Stimulated activated CD4-positive, alpha-beta T cell treated with anti-CD3 and anti-CD28 coated beads, Interleukin-15, amount 100 ng/mL, for 24 hours (primary cell): ENCODE data around the gene LGALS3BP.
"Not testable (repeated sequence)": the region's sequence is repeated elsewhere in the genome, so short reads cannot be mapped to it uniquely, and the experiment has no call there.

Experiments
- DNase-seq: peaks from one replicate; pipeline ENCODE4 v3.0.0-alpha.2; 2020

LGALS3BP gene, protein sequence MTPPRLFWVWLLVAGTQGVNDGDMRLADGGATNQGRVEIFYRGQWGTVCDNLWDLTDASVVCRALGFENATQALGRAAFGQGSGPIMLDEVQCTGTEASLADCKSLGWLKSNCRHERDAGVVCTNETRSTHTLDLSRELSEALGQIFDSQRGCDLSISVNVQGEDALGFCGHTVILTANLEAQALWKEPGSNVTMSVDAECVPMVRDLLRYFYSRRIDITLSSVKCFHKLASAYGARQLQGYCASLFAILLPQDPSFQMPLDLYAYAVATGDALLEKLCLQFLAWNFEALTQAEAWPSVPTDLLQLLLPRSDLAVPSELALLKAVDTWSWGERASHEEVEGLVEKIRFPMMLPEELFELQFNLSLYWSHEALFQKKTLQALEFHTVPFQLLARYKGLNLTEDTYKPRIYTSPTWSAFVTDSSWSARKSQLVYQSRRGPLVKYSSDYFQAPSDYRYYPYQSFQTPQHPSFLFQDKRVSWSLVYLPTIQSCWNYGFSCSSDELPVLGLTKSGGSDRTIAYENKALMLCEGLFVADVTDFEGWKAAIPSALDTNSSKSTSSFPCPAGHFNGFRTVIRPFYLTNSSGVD

DNA sequence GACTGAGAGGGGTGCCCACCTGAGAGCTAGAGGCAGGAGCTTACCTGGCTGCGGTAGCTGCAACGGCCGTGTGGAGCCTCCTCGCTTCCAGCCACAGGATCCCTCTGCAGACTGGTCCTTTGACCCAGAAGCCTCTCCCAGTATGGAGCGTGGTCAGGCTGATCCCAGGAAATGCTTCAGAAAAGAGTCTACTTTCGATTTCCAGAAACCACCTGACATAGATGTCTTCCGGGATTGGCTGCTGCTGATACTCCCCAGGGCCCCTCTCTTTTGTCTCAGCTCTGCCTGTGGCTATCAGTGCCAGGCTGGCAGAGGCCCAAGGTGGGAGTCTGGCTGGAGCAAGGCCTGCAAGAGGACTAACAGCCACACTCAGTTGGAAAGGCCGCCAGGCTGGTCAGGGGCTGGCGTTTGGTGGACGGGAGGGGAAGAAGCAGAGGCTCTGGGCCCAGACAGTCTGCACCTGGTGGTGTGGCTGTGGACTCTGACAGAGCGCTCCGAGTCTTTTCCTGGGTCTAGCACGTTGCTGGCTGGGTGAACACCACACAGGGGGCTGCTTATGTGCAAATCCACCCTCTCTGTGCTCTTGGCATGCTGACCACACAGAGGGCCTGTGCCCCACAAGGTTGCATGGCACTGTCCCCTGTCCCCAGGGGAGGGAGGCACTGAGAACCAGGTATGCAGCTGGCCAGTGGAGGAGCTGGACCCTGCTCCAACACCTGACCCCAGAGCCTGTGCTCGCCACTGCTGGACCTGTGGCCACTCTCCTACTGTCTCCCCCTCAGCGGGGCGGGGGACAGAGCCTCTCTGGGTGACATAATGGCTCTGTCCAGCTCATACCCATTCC is at the start of gene LGALS3BP:
TSS of gene LGALS3BP (minus strand) at position 144 of the 844 bp plus-strand sequence. CDS start 2,732 bp downstream, outside the sequence.
- DNase-seq: peak; percentile 32

DNA sequence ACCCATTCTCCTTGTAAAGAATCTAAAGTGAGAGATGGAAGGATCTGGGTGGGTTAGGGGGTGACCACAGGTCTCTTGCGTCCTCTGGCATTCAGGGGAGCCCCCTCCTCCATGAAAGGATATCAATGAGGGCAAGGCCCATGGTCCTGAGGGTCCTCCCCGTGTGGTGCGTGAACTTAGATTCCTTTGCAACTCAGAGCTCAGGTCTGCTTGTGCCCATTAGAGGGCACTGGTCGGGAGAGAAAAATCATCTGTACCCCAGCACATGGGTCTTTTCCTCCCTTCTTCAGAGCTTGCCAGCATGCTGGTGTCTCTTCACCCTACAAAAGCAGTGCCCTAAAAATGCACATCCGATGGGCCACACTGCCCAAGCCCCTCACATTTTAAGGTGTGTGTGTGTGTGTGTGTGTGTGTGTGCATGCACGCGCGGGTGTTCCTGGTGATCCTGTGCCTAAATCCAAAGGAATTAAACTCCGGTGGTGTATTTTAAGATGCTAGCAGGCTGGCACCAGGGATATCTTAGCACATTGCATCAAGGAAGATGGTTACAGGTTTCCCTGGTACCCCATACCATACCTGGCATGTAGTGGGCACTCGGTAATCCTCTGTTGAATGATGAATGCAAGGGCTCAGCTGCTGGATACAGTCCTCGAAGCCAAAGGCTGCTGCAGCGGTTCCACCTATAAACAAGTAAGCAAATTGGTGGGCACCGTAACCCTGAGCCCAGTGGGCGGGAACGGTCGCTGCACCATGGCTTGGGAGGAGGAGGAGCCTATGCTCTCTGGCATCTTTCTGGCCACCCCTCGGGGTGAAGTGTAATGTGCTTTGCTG is 49.0 kb upstream of the LGALS3BP start:
- no peak for DNase-seq

DNA sequence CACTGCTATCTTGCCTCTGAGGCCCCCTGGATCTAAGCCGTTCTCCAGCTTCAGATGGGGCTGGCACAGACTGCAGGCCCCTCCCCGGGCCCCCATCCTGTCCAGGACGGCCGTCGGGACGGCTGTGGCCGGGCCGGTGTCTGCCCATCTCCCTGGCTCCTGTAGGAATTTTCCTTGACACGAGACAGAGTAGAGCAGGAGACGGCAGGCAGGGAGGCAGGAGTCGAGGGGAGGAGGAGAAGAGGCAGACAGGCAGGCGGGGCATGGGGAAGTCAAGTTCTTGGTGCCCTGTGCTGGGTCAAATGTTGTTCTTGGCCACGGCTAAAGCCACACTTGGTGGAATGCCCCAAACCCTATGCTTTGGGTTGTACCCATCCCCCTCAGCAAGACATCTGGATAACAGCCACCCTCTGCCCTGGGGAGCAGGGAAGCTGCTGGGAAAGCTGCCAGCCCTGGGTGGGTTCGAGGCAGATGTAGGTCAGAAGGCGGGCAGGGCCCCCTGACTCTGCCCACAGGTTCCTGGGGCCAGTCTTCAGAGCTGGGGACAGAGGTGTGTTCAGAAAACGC is 48.3 kb upstream of the LGALS3BP start:
- DNase-seq: no peak

DNA sequence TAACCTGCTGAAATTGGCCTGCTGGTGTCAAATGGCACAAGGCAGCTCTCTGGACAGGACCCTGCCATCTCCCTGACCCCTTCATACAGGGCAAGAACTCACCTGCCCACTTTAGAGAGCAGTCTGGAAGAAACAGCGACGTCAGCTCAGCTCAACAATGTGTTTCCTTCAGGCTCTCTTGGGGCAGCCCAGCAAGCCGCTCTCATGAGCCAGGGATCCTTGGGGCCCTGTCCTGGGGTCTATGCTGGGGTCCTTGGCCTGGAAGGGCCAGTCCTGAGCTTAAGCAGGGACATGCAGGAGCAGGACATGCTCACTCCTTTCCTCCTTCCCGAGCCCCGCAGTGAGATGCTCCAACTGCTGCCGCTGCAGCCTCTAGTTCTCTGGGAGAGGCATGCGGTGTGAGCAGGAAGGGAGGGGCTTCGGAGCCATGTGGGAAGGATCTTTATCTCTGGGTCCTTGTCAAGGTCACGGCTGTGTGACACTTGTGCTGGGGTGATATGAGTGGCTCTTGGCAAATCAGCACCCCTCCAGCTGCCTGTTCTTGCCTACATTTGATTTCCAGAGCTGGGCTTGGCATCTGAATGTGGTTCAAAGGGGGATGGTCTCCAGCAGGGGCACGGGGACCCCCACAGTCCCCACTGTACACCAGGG is 47.7 kb upstream of the LGALS3BP start:
- DNase-seq: no peak

DNA sequence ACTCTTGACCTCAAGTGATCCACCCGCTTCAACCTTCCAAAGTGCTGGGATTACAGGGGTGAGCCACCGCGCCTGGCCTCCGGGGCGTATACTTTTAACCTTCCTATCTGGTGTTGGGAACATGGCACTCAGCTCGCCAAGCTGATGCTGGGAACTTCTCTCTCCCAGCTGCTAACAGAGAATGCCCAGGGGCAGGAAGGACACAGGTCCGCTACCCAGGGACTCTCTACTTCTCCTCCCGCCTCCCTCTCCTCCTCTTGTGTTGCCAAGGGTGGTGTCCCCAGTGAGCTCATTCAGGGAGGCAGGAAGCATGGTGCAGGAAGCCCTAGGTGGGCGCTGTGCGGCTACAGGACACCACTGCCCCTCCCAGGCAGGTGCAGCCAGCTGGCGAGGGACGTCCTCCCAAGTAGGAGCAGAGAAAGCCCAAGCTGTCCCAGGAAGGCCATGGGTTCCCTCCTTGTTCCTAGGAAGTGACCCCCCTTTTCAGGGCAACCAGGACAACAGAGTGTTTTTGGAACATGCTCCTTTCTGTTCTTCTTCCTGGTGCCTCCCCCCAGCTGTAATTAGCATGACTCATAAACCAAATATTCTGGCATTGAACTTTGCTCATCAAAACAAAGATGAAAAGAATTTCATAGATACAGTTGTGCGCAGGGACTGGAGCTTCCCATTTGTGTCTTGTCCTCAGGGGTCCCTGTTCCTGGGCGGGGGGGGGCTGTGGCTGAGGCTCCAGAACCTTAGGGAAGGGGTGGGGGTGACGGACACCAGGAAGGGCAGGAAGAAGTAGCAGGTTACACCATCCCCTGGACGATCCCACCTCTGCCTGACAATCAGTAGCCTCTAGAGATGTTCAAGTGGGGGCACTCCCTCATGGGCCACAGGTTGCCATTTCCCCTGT is 46.9 kb upstream of the LGALS3BP start:
- DNase-seq: no peak

DNA sequence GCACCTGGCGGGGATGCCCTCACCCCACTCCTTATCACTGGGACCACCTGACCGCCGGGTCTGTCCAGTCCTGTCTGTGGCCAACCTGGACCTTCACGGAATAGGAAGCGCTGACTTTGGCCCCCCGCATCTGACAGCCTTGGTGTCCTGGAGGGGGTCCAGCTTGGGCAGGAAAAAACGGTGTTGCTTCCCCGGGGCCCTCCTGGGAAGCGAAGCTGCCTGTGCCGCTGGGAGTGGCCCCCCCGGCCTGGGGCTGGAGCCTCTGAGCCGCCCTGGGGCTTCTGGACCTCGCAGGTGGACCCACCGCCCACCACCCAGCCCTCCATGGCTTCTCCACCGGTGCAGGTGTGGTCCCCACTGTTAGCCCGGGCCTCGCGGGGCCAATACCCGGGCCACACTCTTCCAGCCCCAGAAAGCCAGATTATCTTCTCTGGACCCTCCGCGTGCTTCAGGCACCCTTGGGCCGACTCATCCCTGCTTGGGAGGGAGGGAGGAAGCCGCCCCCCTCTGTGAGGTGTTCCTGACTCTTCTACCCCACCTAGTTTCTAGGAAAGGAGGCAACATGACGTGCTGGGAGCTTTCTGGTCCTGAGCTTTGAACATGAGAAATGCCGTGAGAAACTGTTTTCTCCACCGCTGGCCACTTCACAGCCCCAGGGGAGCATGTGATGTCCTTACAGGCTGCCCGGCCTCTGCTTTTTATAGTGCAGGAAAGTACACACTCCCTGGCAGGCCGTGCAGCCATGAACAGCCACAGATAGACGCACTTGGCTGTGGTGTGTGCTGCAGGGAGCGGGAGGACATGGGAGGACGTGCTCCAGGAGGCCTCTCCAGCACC is 45.4 kb upstream of the LGALS3BP start:
- DNase-seq: no peak

DNA sequence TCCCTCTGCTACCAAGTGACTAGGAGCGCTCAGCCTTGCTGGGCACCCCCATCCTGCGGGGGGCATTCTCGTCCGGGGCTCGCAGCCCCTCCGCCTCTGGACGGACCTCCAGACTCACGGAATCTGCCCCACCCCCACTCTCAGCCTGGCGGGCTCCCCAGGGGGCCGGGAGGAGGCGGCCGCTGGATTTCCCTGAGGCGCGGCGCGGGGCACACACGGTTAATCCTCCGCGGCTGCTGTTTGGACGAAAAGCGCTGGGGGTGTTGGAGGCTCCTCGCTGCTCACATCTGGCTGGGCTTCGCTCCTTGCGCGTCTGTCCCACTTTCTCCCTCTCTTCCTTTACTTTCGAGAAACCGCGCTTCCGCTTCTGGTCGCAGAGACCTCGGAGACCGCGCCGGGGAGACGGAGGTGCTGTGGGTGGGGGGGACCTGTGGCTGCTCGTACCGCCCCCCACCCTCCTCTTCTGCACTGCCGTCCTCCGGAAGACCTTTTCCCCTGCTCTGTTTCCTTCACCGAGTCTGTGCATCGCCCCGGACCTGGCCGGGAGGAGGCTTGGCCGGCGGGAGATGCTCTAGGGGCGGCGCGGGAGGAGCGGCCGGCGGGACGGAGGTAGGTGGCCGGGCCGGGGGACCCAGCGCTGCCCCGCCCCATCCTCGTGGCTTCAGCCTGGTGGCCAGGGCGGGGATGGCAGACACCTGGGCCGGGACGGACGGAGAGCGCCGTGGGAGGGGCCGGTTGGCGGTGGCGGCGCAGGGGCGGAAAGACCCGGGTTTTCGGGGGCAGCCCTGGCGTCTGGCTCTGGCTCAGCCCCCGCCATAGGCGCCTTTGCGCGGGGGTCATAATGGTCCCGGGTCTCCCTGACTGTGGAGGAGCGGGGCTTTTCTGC is 44.4 kb upstream of the LGALS3BP start, which contains the start of gene C1QTNF1:
TSS of gene C1QTNF1 (plus strand) at position 284 of the 886 bp plus-strand sequence. CDS start 19,800 bp downstream, outside the sequence.
- peak; percentile 60 for DNase-seq

DNA sequence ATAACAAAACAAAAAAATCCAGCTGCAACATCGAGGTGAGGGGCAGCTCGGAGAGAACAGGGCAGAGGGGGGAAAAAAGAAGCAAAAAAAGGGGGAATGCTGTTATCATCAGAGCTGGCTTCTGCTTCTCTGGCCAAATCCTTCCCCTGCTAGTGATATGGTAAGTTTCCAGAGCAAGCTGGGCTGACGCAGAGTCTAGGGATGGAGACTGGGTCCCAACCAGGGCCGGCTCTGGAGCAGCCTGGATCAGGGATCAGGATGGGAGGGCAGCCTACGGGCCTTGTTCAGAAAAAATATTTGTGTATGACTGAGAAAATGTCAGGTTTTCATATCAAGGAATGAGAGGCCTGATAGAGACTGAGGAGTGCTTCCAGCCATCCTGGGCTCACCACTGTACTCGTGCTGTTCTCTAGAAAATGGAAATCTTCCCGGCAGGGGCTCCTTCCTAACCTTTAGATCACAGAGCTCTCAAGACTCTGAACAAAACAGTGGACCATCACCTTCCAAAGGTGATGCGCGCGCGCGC is 43.5 kb upstream of the LGALS3BP start:
- DNase-seq: no peak

DNA sequence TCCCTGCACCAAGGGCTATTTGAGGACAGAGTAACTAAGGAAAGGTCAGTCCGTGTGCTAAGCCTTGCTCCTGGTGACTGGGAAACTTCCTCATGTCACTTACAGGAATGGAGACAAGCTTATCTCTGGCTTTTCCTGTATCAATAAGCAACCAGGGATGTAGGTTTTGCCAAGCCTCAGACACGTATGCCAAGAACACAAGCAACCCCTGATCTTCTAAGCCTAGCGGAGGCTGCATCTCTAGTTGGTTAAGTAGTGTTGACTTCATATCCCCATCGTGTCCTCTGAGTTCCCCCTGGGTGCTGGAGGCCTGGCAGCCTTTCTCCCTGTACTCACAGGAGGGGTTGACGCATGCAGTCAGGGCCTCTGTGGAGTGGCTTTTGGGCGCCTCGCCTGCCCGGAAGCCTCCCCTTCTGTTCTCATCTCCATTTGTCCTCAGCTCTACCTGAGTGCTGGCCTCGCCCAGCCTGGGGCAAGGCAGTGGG is 42.8 kb upstream of the LGALS3BP start:
- no peak for DNase-seq

DNA sequence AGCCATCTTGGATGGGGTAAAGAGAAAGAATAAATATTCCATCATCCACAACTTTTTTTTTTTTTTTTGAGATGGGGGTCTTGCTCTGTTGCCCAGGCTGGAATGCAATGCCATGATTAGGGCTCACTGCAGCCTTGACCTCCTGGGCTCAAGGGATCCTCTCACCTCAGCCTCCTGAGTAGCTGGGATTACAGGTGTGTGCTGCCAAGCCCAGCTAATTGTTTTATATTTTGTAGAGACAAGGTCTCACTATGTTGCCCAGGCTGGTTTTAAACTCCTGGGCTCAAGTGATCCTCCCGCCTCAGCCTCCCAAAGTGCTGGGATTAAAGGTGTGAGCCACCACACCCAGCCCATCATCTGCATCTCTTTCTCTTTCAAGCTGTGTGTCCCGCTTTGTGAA is 42.2 kb upstream of the LGALS3BP start:
- DNase-seq: not testable (repeated sequence)

DNA sequence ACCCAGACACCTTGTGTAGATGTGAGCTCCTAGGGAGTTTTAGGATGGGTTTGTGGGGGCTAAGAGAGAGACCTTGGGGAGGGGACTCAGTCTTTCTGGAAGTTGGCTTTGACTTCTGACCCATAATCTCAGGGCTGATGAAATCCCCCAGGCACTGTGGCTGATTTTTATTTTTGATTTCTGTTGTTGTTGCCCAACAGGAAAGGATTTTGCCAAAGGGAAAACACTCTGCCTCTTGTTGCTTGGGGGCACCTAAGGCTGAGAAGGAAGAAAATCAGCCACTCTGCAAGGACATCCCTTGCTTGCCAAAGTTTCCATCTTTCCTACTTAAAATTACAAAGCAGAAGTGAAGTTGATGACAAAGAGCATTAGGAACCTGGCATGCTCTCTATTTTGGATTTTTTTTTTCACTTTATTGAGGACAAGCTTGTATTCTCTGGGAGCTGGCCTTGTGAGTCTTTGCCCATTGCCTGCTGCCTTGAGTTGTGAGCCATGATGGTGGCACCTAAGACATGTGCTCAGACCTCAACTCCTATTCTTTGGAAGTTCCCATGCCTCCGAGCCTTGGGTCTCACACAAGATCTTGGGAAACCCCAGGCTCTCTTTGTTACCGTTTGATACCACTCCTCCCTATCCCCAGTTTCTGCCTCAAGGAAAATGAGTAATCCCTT is 41.0 kb upstream of the LGALS3BP start:
- no peak for DNase-seq

DNA sequence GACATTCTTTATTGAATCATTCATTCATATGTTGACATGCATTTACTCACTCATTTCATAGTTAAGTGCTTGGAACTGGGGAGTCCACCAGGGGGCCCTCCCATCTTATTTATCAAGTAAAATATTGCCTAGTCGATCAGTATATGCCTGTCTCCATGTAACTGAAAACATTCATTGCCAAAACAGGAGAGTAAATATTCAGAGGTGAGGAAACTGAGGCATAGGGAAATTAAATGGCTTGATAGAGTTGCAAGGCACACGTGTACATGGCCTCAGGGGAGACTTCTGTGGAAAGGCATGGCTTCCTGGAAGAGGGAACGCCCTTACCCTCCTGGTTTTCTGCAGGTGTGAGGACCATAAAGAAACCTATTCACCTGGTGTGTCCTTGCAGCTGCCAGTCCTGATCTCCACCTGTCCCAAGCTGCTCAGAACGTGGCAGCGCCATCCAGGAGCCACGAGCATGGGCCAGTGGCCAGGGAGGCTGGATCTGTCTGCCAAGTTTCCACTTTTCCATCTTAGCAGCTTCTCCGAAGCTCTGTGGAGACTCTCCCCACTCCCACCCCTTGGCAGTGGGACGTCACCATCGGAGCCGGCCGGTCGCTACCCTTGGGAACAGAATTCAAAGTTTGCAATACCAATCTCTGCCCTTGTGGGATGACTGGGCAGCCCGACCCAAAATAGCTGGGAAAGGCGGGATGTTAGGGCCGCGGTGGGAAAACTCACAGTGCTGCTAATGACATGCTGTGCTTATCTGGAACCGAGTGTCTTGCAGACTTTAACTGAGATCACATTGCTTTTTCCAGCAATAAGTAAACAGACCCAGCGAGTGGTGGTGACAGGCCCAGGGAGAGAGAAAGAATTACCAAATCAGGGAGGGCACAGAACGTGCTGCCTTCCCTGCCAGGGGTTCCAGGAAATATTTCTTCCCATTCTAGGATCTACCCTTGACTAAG is 40.2 kb upstream of the LGALS3BP start:
- peak; percentile 64 for DNase-seq

DNA sequence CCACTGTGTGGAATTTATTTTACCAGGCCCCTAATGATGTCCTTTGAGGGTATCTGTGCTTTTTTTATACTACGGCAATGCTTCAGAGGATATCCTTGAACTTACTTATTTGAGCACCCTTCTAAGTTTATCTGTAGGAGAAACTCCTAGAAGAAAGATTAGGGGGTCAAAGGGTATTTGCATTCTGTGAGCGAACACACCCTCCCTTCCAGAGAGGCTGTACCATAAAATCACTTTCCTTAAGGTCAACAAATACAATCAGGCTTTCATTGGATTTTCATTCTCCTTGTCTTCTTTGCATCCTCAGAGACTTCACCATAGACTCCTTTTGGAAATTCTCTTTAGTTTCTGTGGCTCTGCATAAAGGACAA is 39.5 kb upstream of the LGALS3BP start:
- DNase-seq: no peak

DNA sequence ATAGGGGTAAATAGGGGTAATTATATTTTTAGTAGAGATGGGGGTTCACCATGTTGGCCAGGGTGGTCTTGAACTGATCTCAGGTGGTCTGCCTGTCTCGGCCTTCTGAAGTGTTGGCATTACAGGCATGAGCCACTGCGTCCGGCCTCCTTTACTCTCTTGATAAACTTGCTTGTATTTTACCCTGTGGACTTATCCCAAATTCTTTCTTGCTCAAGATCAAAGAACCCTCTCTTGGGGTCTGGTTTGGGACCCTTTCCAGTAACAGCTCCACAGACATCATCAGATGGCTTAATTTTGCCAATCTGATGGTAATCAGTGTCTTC is 38.6 kb upstream of the LGALS3BP start:
- DNase-seq: no peak

DNA sequence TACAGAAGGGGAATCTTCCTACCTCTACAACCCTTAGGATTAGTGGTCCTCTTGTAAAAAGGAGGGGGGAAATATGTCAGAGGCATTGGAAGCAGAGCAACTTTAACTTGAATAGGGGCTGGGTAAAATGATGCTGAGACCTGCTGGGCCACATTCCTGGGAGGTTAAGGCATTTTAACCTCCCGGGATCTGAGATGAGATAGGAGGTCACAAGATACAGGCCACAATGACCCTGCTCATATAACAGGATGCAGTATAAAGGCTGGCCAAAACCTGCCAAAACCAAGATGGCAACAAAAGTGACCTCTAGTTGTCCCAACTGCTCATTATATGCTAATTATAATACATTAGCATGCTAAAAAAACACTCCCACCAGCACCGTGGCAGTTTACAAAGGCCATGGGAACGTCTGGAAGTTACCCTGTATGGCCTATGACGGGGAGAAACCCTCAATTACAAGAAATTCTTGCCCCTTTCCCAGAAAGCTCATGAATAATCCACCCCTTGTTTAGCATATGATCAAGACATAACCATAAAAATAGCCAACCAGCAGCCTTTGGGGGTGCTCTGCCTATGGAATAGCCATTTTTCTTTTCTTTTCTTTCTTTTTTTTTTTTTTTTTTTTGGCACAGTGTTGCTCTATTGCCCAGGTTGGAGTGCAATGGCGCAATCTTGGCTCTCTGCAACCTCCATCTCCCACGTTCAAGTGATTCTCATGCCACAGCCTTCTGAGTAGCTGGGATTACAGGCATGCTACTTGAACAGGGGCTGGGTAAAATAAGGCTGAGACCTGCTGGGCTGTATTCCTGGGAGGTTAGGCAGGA is 38.0 kb upstream of the LGALS3BP start:
- DNase-seq: no peak
